NCI-H2107 treated with DMSO at 0.1 percent for 48 hours (cell line): ENCODE results near the gene IL17C.
"Not testable (repeated sequence)": the region's sequence is repeated elsewhere in the genome, so short reads cannot be mapped to it uniquely, and the experiment has no call there.

Experiments used
- DNase-seq: peaks from one replicate; lab custom pipeline; 2025; ENCODE audit not compliant: unreplicated experiment; lab: John Stamatoyannopoulos, UW

IL17C gene

GRCh38 chr16:88609426-88609825 is 28.9 kb upstream of the IL17C start:
- DNase-seq = not testable (repeated sequence)

GRCh38 chr16:88610080-88610479 is 28.3 kb upstream of the IL17C start:
- no peak for DNase-seq

- DNase-seq = no peak
Observed at GRCh38 chr16:88610909-88611812, 27.2 kb upstream of the IL17C start.

- DNase-seq = no peak
Observed at GRCh38 chr16:88613293-88613692, 25.1 kb upstream of the IL17C start.

- no peak for DNase-seq
Observed at GRCh38 chr16:88613911-88614817, 24.2 kb upstream of the IL17C start.

- no peak for DNase-seq
Observed at GRCh38 chr16:88614818-88615580, 23.4 kb upstream of the IL17C start.

GRCh38 chr16:88616320-88616719 is 22.1 kb upstream of the IL17C start:
- DNase-seq = no peak

GRCh38 chr16:88616736-88617135 is 21.6 kb upstream of the IL17C start:
- no peak for DNase-seq

GRCh38 chr16:88617268-88618031 is 20.9 kb upstream of the IL17C start:
- peak; percentile 63 for DNase-seq

- DNase-seq = no peak
Observed at GRCh38 chr16:88618182-88618955, 20.0 kb upstream of the IL17C start.

- no peak for DNase-seq
Observed at GRCh38 chr16:88618956-88619667, 19.3 kb upstream of the IL17C start.

- DNase-seq = no peak
Observed at GRCh38 chr16:88619859-88620815, 18.2 kb upstream of the IL17C start.

GRCh38 chr16:88622125-88622524 is 16.2 kb upstream of the IL17C start:
- DNase-seq = no peak

GRCh38 chr16:88622866-88623265 is 15.5 kb upstream of the IL17C start:
- DNase-seq = no peak

GRCh38 chr16:88623858-88624257 is 14.5 kb upstream of the IL17C start:
- DNase-seq = no peak

- DNase-seq = no peak
Observed at GRCh38 chr16:88624481-88624880, 13.9 kb upstream of the IL17C start.

GRCh38 chr16:88624977-88625576 is 13.3 kb upstream of the IL17C start:
- DNase-seq = no peak
